Hepatocyte (in vitro differentiated cells): Measurements from ENCODE around the gene BEX3. TPM values are rescaled to one million over a fixed set of nuclear protein-coding genes. Genes with fewer than 3 reads are reported as not detected.

Experiments
- DNase-seq: peaks from one replicate; pipeline ENCODE4 v3.0.0-alpha.2; 2016; ENCODE audit warnings: low spot score
- H2AFZ ChIP-seq: fragments of 200-600 bp; sonication (generic); 2 replicates; pipeline ENCODE4 v1.6.0; 2016; ENCODE audit warnings: antibody characterized with exemption, mild to moderate bottlenecking
- H3K27ac ChIP-seq: fragments of 200-600 bp; sonication (generic); 2 replicates; pipeline ENCODE4 v1.5.1; 2016; ENCODE audit warnings: mild to moderate bottlenecking
- H3K27me3 ChIP-seq: fragments of 200-600 bp; sonication (generic); 2 replicates; pipeline ENCODE4 v1.6.1; 2016
- H3K36me3 ChIP-seq: fragments of 200-600 bp; sonication (generic); replicated peaks from 2 replicates; pipeline ENCODE4 v1.5.1; 2016; ENCODE audit warnings: low read depth; ENCODE audit not compliant: insufficient read depth
- H3K4me1 ChIP-seq: fragments of 200-600 bp; sonication (generic); 2 replicates; pipeline ENCODE4 v1.5.1; 2016; ENCODE audit warnings: mild to moderate bottlenecking, moderate library complexity; ENCODE audit not compliant: insufficient read depth
- H3K4me2 ChIP-seq: fragments of 200-600 bp; sonication (generic); 2 replicates; pipeline ENCODE4 v1.6.0; 2016
- H3K4me3 ChIP-seq: fragments of 200-600 bp; sonication (generic); 2 replicates; pipeline ENCODE4 v1.5.1; 2016; ENCODE audit warnings: mild to moderate bottlenecking
- H3K79me2 ChIP-seq: fragments of 200-600 bp; sonication (generic); 2 replicates; pipeline ENCODE4 v1.6.0; 2017; ENCODE audit warnings: mild to moderate bottlenecking
- H3K9me2 ChIP-seq: fragments of 200-600 bp; sonication (generic); replicated peaks from 2 replicates; pipeline ENCODE4 v1.6.0; 2017; ENCODE audit warnings: mild to moderate bottlenecking; ENCODE audit not compliant: insufficient read depth
- H3K9me3 ChIP-seq: fragments of 200-600 bp; sonication (generic); 2 replicates; pipeline ENCODE4 v1.5.1; 2016; ENCODE audit warnings: low read depth, mild to moderate bottlenecking
- H4K20me1 ChIP-seq: fragments of 200-600 bp; sonication (generic); 2 replicates; pipeline ENCODE4 v1.6.0; 2016; ENCODE audit warnings: mild to moderate bottlenecking; ENCODE audit not compliant: insufficient read depth, poor library complexity, severe bottlenecking
- CTCF ChIP-seq: fragments of 200-600 bp; sonication (generic); IDR thresholded peaks from 2 replicates; pipeline ENCODE4 v1.5.1; 2016; ENCODE audit warnings: antibody characterized with exemption, mild to moderate bottlenecking; ENCODE audit not compliant: poor library complexity
- EZH2 ChIP-seq: fragments of 200-600 bp; sonication (generic); IDR thresholded peaks from 2 replicates; pipeline ENCODE4 v1.6.1; 2016; ENCODE audit warnings: antibody characterized with exemption, mild to moderate bottlenecking, borderline replicate concordance
- EZH2phosphoT487 ChIP-seq: fragments of 200-600 bp; sonication (generic); IDR thresholded peaks from one replicate; pipeline ENCODE4 v1.6.1; 2018; ENCODE audit warnings: antibody characterized with exemption, mild to moderate bottlenecking, low read depth, moderate library complexity; ENCODE audit not compliant: unreplicated experiment, severe bottlenecking
- WGBS: methylation state at CpG from one replicate; pipeline ENCODE4 v1.1.6; 2016; ENCODE audit warnings: low lambda C conversion rate; ENCODE audit errors: missing lambda C conversion rate; 5-methylcytosine and 5-hydroxymethylcytosine counted together
- polyA plus RNA-seq: library from polyadenylated mRNA; unstranded; fragments of >200 nt; fragmentation: Nextera tagmentation; extraction: Ambion mirVana; gene quantifications from 2 replicates; pipeline ENCODE4 v1.2.1, GENCODE V29; 2016
- total RNA-seq: library from RNA; depleted of rRNA; stranded (reverse); fragments of >200 nt; gene quantifications from 2 replicates; pipeline ENCODE4 v1.2.3, GENCODE V29; 2014

Gene BEX3
- total and polyA plus RNA-seq, 2 experiments from 2014 or later: 271 to 506 TPM

DNA sequence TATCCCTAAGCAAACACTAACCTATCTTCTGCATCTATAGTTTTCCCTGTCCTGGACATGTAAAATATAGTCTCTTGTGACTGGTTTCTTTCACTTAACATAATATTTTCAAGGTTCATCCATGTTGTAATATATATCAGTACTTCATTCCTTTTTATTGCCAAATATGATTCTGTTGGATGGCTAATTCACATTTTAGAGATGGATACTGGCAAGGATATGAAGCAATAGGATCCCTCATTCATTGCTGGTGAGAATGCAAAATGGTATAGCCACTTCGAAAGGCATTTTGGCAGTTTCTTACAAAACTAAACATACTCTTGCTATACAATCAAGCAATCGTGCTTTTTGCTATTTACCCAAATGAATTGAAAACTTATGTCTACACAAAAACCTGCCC is 13.3 kb upstream of the BEX3 start:
- no peaks in the 10 kb centered on the region for H4K20me1 ChIP-seq
- H3K9me2 ChIP-seq: no peaks in the 10 kb centered on the region
- DNase-seq: no peak
- no peak overlapping the region for H3K4me3 ChIP-seq
- H3K27ac ChIP-seq: no peak overlapping the region
- peaks cover 4% of the 10 kb centered on the region for H3K79me2 ChIP-seq
- H2AFZ ChIP-seq: no peak overlapping the region
- H3K4me1 ChIP-seq: no peaks in the 10 kb centered on the region
- TF ChIP-seq CTCF (no peak), EZH2 (no peak)
- 92% methylated on average over 2 of the region's 2 CpGs for WGBS
- no peaks in the 10 kb centered on the region for H3K27me3 ChIP-seq
- no peaks in the 10 kb centered on the region for H3K9me3 ChIP-seq
- H3K36me3 ChIP-seq: no peaks in the 10 kb centered on the region
- no peak overlapping the region for H3K4me2 ChIP-seq

- WGBS: 62% methylated on average over 1 of the region's 1 CpG
- H3K27me3 ChIP-seq: no peaks in the 10 kb centered on the region
- H3K4me1 ChIP-seq: no peaks in the 10 kb centered on the region
- no peaks in the 10 kb centered on the region for H3K36me3 ChIP-seq
- H3K4me2 ChIP-seq: no peak overlapping the region
- no peaks in the 10 kb centered on the region for H3K9me2 ChIP-seq
- H4K20me1 ChIP-seq: no peaks in the 10 kb centered on the region
- H3K9me3 ChIP-seq: no peaks in the 10 kb centered on the region
- H3K27ac ChIP-seq: no peak overlapping the region
- H2AFZ ChIP-seq: no peak overlapping the region
- H3K79me2 ChIP-seq: no peaks in the 10 kb centered on the region
- TF ChIP-seq EZH2 (no peak), CTCF (no peak), EZH2phosphoT487 (no peak)
- no peak overlapping the region for H3K4me3 ChIP-seq
- no peak for DNase-seq
Measured at GRCh38 chrX:103367502-103367901, 8.8 kb upstream of the BEX3 start.

- TF ChIP-seq CTCF: no peak
- TF ChIP-seq EZH2: no peak
- no peak for TF ChIP-seq EZH2phosphoT487
- DNase-seq: no peak
Measured at GRCh38 chrX:103369479-103369878, 6.9 kb upstream of the BEX3 start.

DNA sequence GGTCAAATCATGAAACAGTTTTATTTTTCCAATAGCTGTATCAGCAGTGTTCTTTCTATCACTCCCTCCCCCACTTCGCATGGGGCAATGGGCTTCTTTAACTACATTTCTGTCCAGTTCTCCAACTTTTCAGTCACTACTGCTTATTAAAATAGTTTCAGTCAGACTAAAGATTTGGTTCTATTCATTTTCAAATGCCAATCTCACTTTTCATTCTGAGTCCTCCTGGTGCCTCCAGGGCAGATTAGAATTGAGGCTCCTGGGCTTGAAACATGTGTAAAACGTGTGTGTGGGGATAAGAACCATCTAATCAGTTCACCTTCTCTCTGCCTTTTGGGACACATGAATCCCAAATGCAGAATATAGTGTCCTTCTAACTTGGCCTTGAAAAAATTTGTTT is 3.5 kb upstream of the BEX3 start:
- Histone ChIP-seq H2AFZ (no peak overlapping the region), H3K9me3 (no peaks in the 10 kb centered on the region), H3K4me2 (no peak overlapping the region), H3K27ac (no peak overlapping the region), H4K20me1 (no peaks in the 10 kb centered on the region), H3K4me1 (no peaks in the 10 kb centered on the region), H3K27me3 (no peaks in the 10 kb centered on the region), H3K4me3 (no peak overlapping the region), H3K36me3 (no peaks in the 10 kb centered on the region), H3K79me2 (peaks cover 10% of the 10 kb centered on the region), H3K9me2 (no peaks in the 10 kb centered on the region)
- WGBS: 63% methylated on average over 2 of the region's 2 CpGs
- TF ChIP-seq EZH2phosphoT487: no peak
- TF ChIP-seq EZH2: no peak
- TF ChIP-seq CTCF: no peak
- no peak for DNase-seq

More at GRCh38 chrX:103369479-103369878, 6.9 kb upstream of the BEX3 start:
- Histone ChIP-seq H4K20me1 (no peaks in the 10 kb centered on the region), H2AFZ (no peak overlapping the region), H3K9me3 (no peaks in the 10 kb centered on the region), H3K9me2 (no peaks in the 10 kb centered on the region), H3K27me3 (no peaks in the 10 kb centered on the region), H3K4me3 (no peak overlapping the region), H3K79me2 (no peaks in the 10 kb centered on the region), H3K4me1 (no peaks in the 10 kb centered on the region), H3K4me2 (no peak overlapping the region), H3K36me3 (no peaks in the 10 kb centered on the region), H3K27ac (no peak overlapping the region)
